ENCODE results near the gene TICAM2.

Gene TICAM2

GRCh38 chr5:115541611-115542010, 60.7 kb downstream of the TICAM2 start:
- in situ Hi-C loops (cut with MboI; ENCODE audit: low sequenced_read_pairs), result no loop called here

- in situ Hi-C loops (cut with MboI; ENCODE audit: low sequenced_read_pairs), result no loop called here
Measured at GRCh38 chr5:115535479-115536035, 66.7 kb downstream of the TICAM2 start.

- in situ Hi-C loops (cut with MboI; ENCODE audit: low sequenced_read_pairs), result no loop called here
Measured at GRCh38 chr5:115532517-115532916, 69.8 kb downstream of the TICAM2 start.

- in situ Hi-C loops (cut with MboI; ENCODE audit: low sequenced_read_pairs), result no loop called here
Measured at GRCh38 chr5:115531787-115532367, 70.4 kb downstream of the TICAM2 start.

- in situ Hi-C loops (cut with MboI; ENCODE audit: low sequenced_read_pairs), result no loop called here
Measured at GRCh38 chr5:115531380-115531779, 70.9 kb downstream of the TICAM2 start.

GRCh38 chr5:115530426-115530825, 71.9 kb downstream of the TICAM2 start:
- in situ Hi-C loops (cut with MboI; ENCODE audit: low sequenced_read_pairs), result no loop called here

All from HL-60/S4 treated with retinoic acid at 250 ng/mL for 4 days and 3 days (cell line).